Non-pigmented ciliary epithelial cell (primary cell): ENCODE measurements around the gene SLC13A5.
"Not testable (repeated sequence)": the region's sequence is repeated elsewhere in the genome, so short reads cannot be mapped to it uniquely, and the experiment has no call there.

ENCODE experiments used
- DNase-seq: peaks from one replicate; pipeline ENCODE4 v3.0.0-alpha.2; 2010; ENCODE audit warnings: low read depth

The SLC13A5 gene

GRCh38 chr17:6683730-6684459 lies 29.3 kb downstream of the SLC13A5 start:
- DNase-seq: no peak

GRCh38 chr17:6683081-6683684 lies 30.0 kb downstream of the SLC13A5 start:
- DNase-seq: no peak

GRCh38 chr17:6682339-6682738 lies 30.8 kb downstream of the SLC13A5 start:
- no peak for DNase-seq

GRCh38 chr17:6681671-6682070 lies 31.5 kb downstream of the SLC13A5 start:
- DNase-seq: no peak

- no peak for DNase-seq
These were observed 32.0 kb downstream of the SLC13A5 start for GRCh38 chr17:6681176-6681575.

- DNase-seq: no peak
These were observed 33.9 kb downstream of the SLC13A5 start for GRCh38 chr17:6679241-6679640.

- DNase-seq: no peak
These were observed 35.2 kb downstream of the SLC13A5 start for GRCh38 chr17:6677946-6678345.

GRCh38 chr17:6677158-6677831 lies 35.9 kb downstream of the SLC13A5 start:
- DNase-seq: no peak

- DNase-seq: no peak
These were observed 36.4 kb downstream of the SLC13A5 start for GRCh38 chr17:6676802-6677157.

GRCh38 chr17:6675201-6675825 lies 37.9 kb downstream of the SLC13A5 start:
- DNase-seq: no peak

GRCh38 chr17:6674586-6674985 lies 38.6 kb downstream of the SLC13A5 start:
- DNase-seq: no peak

GRCh38 chr17:6671431-6671830 lies 41.7 kb downstream of the SLC13A5 start:
- DNase-seq: no peak

GRCh38 chr17:6670999-6671398 lies 42.2 kb downstream of the SLC13A5 start:
- no peak for DNase-seq

GRCh38 chr17:6670571-6670970 lies 42.6 kb downstream of the SLC13A5 start:
- DNase-seq: no peak

- no peak for DNase-seq
These were observed 43.5 kb downstream of the SLC13A5 start for GRCh38 chr17:6669479-6670212.

- DNase-seq: no peak
These were observed 44.3 kb downstream of the SLC13A5 start for GRCh38 chr17:6668727-6669425.

GRCh38 chr17:6668219-6668618 lies 45.0 kb downstream of the SLC13A5 start:
- no peak for DNase-seq

GRCh38 chr17:6667516-6667915 lies 45.7 kb downstream of the SLC13A5 start:
- DNase-seq: no peak

- DNase-seq: no peak
These were observed 46.6 kb downstream of the SLC13A5 start for GRCh38 chr17:6666557-6666956.

- DNase-seq: peak; percentile 54
These were observed 47.1 kb downstream of the SLC13A5 start for GRCh38 chr17:6666077-6666521.

GRCh38 chr17:6663200-6663599 lies 50.0 kb downstream of the SLC13A5 start:
- not testable (repeated sequence) for DNase-seq

- DNase-seq: no peak
These were observed 51.7 kb downstream of the SLC13A5 start for GRCh38 chr17:6661464-6661848.
